NCI-H187 treated with DMSO at 0.1 percent for 48 hours (cell line): ENCODE results near the gene MYBPC1.
"Not testable (repeated sequence)": the region's sequence is repeated elsewhere in the genome, so short reads cannot be mapped to it uniquely, and the experiment has no call there.

Experiments
- DNase-seq: peaks from one replicate; lab custom pipeline; 2025; lab: John Stamatoyannopoulos, UW

The MYBPC1 gene

DNA sequence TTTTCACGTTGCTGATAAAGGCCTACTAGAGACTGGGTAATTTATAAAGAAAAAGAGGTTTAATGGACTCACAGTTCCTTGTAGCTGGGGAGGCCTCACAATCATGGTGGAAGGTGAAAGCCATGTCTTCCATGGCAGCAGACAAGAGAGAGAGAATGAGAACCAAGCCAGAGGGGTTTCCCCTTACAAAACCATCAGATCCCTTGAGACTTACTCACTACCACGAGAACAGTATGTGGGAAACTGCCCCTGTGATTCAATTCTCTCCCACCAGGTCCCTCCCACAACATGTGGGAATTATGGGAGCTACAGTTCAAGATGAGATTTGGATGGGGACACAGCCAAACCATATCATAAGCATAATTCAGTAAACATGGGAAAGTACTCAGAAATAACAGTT, 65.9 kb downstream of the MYBPC1 start:
- not testable (repeated sequence) for DNase-seq

DNA sequence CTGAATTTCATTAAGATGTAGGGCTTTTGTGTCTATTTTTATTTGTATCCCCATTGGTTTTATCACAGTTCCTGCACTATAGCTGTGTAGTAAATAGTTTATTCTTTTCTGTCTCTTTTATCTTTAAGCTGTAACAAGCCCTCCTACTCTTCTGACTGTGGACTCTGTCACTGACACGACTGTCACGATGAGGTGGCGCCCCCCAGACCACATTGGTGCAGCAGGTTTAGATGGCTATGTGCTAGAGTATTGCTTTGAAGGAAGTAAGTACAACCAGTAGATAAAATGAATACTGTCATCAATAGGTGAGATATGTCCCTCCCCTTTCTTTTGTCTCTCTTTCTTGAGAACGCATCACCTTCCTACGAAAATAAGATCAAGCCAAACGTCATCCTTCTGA, 68.5 kb downstream of the MYBPC1 start:
- DNase-seq, result no peak

DNA sequence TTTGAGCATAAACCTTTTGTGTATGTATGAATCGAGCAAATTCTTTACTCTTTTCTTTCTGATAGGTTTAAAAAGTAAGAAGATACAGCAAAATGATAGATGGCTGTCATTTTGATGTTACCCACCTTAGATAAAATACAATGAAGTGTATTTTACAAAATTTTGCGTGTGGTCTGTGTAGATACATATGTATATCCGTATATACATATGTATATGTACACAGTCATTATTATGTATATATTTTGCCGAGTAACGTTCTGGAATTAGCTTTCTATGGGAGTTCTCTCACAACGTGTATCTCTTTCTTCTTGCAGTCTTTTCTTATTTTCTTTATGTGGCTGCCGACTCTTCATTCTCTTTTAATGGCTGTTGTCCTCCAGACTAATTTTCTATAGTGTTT, 70.2 kb downstream of the MYBPC1 start:
- DNase-seq, result no peak

DNA sequence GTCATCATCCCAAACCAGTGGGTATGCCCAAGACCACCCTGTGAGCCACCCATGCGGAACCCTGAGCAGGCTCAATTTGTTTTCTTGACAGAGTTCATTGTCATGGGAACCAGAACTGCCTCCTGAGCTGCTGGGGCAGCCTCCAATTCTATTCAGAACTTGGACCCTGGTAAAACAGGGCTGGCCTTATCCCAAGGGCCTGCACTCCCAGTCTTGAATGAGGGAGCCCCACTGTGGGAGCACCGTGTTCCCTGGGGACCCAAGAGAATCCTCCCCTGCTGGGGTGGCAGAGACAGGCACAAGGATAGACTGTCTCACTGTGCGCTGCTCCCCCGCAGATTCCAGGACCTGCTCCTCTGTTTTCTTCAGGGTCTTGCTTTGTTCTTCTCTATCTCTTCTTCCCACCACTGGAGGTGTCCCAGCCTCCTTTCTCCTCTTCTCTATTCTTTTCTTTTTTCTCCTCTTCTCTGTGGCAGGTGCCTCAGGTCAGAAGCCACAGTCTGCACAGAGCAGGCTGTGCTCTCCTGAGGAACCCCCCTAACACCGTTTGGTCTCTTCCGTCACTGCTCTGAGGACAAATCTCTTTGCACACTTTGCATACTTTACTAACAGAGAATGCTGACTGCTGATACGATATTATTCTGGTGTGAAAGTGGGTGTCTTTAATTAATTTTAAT, 71.4 kb downstream of the MYBPC1 start:
- DNase-seq, result no peak

DNA sequence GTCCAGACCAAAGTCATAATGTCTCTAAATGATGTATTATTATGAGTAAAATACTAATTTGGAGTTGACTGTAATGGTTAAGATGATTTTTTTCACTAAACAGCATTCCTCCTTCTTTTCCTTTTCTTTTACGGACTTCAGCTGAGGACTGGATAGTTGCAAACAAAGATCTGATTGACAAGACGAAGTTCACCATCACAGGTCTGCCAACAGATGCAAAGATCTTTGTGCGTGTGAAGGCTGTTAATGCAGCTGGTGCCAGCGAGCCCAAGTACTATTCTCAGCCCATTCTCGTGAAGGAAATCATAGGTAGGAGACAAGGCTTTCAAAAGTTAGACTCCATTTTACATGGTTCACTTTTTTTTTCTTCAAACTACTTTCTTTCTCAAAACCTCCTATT, 72.8 kb downstream of the MYBPC1 start:
- no peak for DNase-seq

DNA sequence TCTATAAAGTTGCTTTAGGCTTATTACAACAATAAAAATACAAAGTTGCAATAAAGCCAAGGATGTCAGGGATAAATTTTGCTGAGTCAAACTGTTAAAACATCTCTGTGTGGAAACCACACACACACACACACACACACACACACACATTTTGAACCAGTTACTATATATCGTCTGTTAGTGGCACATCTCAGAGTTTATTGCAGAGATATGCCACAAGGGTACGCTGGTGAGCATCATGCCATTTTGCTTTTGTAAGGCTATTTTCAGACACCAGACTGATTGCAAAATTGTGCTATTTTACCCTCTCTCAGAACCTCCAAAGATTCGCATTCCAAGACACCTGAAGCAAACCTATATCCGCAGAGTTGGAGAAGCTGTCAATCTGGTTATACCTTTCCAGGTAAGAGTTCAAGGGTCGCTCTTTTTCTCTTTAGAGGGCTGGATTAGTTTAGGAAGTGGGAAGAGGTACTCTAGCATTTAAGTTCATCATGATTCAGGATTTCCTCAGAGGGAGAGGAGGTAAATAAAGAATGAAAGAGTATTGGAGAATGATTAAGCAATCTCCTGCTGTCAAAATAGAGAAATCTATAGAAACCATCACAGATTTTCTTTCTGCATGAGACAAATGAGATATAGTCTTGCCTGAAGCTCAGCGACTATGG, 75.4 kb downstream of the MYBPC1 start:
- DNase-seq, result no peak

DNA sequence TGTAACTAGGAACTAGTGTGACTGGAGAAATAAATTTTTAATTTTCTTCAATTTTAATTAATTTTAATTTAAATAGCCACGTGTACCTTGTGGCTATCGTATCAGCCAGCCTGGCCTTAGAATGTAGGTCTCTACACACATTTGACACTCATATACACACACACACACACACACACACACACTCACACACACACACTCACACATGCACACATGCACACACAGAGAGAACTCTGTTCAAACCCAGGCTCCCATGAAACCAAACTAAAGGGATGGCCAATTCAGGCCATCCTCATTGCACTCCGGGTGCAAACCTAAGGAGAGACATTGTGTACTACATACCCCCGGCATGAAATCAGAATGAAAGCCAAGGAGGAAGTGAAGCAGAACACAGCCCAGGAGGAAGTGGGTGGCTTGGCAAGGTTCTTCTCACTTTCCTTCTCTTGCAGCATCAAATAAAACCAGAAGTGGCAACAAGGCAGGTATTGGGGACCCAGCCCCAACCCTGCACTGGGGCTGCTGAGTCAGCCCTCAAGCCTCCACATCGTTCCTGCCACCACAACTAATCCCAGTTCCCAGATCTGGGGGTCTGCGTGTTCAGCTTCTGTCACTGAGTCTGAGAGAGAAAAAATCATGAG, 76.5 kb downstream of the MYBPC1 start:
- DNase-seq, result no peak

DNA sequence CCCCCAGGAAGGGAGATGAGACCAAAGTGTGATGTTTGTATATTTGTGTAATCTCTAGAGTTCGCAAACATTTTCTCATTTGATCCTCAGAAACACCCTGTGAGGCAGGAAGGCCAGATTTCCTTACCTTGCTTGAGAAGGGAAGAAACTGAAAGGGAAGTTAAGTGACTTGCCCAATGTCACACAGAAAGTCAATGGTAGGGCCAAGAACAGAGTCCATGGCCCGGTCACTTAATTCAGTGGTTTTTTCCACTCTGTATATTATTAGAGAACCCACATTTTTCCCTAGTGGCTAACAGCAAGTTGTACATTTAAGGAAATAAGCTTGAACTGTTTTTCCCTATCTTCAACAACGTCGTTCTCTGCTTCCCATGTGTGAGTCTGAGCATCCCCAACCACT, 77.1 kb downstream of the MYBPC1 start:
- DNase-seq, result no peak

DNA sequence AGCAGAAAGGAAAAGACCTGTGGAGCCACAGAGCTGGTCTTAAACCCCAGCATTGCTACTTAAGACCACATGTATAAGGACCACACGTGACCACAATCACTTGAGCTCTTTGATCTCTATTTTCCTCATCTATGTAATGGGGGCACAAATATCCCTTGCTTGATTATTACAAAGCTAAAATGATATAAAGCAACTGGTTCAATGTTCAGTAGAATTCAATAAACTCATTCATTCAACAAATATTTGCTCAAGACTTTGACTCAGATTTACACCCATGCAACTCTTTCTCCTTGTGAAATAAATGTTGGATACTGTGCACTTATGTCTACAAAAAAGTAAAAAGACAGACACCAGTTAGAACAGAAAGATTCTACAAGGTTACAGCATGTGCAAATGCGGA, 80.8 kb downstream of the MYBPC1 start:
- no peak for DNase-seq

DNA sequence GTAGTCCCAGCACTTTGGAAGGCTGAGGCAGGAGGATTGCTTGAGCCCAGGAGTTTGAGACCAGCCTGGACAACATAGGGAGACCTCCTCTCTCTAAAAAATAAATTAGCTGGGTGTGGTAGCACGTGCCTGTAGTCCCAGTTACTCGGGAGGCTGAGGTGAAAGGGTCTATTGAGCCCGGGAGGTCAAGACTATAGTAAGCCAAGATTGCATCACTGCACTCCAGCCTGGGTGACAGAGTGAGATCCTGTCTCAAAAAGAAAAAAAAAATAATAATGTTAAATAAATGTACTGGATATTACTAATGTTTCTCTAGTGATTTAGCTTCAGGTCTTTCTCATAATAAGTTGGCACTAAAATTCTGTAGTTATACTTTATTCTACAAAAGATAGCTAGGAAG, 81.7 kb downstream of the MYBPC1 start:
- DNase-seq, result not testable (repeated sequence)

DNA sequence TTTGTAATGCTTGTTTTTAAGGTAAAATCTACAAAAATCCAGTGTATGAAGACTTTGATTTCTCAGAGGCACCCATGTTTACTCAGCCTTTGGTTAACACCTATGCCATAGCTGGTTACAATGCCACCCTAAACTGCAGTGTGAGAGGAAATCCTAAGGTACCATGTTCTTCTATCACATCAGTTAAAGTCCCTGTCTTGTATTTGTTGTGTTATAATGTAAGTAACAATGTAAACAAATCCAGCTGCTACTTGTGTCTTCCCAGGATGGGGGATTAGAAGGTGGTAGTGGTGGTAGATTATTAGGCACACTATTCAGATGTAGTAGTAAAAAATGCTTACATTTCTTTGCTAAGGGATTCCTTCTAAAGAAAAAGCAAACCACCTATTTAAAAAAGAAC, 83.3 kb downstream of the MYBPC1 start:
- no peak for DNase-seq

DNA sequence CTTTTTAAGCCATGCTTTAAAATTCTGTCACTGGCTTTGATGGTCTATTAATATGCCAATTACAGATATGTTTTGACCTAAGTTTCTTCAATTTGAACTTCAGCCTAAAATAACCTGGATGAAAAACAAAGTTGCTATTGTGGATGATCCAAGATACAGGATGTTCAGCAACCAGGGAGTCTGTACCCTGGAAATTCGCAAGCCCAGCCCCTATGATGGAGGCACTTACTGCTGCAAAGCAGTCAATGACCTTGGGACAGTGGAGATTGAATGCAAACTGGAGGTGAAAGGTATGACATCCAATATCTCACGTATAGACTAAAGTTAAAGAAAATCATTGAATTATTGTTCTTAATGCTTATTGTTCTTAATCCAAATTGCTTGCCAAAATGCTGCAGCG, 85.5 kb downstream of the MYBPC1 start:
- no peak for DNase-seq

DNA sequence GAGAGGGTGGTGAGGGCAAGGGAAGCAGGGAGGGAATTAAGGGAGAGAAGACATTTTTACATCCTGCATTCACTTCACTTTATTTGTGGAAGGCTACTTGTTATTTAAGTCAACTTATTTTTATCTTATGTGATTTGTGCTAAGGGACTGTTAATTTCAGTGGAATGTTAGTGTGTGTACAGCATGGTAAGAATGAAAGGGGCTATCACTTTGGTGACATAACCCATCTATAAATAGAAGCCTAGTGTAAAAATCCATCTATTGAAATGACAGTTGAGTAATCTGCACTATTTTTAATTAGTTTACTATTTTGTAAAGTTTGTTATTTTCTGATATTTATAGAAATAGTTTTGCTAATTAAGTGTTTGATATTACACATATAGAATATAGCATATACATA, 85.9 kb downstream of the MYBPC1 start:
- no peak for DNase-seq

DNA sequence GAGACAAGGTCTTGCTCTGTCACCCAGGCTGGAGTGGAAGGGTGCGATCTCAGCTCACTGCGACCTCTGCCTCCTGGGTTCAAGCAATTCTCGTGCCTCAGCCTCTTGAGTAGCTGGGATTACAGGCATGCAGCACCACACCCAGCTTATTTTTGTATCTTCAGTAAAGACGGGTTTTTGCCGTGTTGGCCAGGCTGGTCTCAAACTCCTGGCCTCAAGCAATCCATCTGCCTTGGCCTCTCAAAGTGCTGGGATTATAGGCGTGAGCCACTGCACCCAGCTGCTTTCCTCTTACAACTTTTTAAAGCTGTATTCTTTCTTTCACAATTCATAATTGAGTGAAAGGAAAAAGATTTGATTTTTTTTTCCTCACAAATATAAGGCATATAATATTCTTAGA, 86.9 kb downstream of the MYBPC1 start:
- not testable (repeated sequence) for DNase-seq

DNA sequence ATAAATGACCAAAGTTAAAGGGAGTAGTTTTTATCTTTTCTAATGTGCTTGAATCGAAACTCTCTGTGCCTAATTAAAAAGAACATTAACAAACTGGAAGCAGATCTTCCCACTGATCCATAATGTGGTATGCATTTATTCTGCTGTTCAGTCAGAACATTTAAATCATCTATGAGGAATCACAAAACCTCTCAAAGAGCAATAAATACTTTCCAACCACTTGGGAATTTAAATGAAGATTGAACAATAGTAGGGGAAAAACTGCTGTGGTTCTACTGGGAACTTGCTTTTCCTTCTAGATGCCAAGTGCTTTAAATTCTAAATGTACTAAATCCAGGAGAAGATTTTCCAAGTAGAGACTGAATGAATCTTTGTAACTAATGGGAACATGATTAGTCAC, 90.3 kb downstream of the MYBPC1 start:
- no peak for DNase-seq

DNA sequence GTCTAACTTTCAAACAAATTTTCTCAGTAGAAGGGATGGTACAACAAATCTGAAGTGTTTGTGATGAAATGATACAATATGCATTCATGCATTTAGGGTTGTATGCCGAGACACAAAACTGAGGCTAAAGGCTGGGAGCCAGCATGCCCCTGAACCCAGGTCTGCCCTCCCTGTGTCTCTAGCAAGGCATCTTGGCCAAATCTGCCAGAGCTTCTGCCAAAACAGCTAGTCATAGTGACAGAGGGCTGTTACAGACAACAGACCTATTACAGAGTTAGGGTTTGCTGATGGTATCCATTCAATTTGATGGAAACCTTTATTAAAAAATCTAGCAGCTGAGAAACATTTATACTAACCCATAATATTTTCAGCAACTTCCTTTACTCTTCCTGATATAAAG, 91.4 kb downstream of the MYBPC1 start:
- no peak for DNase-seq

DNA sequence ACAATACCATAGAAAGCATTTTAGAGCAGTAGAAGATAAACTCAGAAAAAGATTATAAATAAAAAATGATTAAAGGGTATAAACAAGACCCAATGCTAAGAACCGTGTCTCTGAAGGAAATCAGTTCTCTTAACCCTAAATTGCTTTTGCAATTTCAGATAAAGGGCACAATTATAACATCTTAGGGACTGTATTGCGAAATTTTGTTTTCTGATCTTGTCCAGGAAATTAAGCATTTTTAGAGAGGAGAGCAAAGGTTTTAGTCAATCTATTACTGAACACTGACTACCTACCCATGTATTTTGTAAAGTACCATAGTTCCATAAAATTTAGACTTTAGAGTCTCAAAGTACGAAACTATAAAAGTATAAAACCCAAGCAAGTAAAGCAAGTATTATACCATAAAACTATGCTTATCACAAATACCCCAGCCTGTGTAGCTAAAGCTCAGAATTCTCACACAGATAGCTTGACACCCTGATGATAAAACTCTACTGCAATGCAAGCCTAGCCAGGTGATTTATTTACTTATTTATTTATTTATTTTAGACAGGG, 95.8 kb downstream of the MYBPC1 start:
- no peak for DNase-seq

DNA sequence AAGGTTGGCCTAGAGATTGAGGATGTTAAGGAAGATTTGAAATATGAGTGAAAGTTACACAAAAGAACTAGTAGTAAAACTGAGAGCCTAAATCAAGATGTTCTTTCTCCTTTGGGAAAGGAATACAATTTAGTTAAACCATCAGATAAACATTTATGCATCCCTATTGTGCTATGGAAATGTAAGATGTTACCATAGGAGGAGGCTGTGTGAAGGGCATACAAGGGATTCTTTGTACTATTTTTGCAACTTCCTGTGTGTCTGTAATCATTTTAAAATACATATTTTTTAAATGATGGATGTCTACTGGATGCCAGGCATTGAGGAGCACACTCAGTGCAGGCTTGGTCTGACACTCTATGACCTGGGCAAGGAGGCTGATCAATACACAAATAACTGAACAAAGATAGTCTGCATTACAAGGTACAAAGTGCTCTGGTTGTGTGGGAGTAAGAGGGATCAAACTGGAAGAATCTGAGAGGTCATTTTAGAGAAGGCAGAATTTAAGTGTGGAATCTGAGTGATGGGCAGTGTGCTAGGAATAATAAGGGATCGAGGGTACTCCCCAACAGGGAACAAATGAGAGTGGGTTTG, 96.8 kb downstream of the MYBPC1 start:
- DNase-seq, result no peak

DNA sequence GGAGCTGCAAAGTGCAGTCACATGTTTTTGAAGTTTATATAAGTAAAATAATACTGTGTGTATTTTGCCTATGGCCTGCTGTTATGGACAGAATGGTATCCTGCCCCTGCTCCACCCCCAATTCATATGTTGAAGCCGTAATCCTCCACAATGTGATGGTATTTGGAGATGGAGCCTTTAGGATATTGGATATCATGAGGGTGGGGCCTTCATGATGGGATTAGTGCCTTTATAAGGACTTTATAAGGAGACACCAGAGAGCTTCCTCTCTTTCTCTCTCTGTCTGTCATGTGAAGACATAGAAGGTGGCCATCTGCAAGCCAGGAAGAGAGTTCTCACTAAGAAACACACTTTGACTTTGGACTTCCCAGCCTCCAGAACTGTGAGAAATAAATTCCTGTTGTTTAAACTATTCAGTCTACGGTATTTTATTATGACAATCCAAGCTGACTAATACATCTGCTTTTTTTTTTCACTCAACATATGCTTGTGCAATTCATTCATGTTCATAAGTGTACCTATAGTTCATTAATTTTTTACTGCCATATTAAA, 99.6 kb downstream of the MYBPC1 start:
- DNase-seq, result no peak

DNA sequence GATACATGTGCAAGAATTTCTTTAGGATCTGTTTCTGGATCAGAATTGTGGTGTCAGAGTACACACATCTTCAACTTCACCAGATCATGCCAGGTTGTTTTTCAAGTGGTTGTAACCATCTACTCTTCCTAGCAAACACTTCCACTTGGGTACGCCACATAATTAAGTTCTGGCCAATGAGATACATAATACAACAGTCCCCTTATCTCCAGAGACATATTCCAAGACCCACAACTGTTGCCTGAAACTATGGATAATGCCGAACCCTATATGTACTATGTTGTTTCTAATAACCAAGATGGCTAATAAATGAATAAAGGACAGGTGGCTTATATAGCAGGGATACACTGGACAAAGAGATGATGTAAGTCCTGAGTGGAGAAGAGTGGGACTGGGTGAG, 100.2 kb downstream of the MYBPC1 start:
- no peak for DNase-seq

DNA sequence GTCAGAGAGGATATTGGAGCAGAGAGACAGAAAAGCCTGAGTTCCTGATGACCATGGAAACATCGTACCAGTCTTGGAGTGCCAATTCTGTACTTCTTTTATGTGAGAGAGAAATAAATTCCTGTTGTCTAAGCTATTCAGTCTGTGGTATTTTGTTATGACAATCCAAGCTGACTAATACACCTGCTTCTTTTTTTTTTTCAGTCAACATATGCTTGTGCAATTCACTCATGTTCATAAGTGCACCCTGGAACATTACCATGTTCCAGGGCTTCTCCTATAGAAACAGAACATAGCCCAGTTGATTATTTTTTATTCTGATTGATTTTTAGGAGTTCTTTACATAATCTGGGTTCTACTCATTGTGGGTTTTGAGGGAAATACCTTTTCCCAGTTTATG, 100.9 kb downstream of the MYBPC1 start:
- no peak for DNase-seq
